Keratinocyte (primary cell): Measurements from ENCODE around the gene PTPRR. TPM values are rescaled to one million over a fixed set of nuclear protein-coding genes. Genes with fewer than 3 reads are reported as not detected.

ENCODE experiments used
- DNase-seq: peaks from one replicate; pipeline ENCODE4 v3.0.0-alpha.2; 2011; ENCODE audit warnings: low read depth, missing footprints, low spot score
- FAIRE-seq: peaks from 2 replicates; lab custom pipeline; 2011; peaks lifted over from hg19 to GRCh38; lab: Jason Lieb, UNC
- H2AFZ ChIP-seq: 2 replicates; pipeline ENCODE4 v1.6.0; 2012; ENCODE audit warnings: low read length, control low read depth, inconsistent platforms; ENCODE audit not compliant: control insufficient read depth
- H3K27ac ChIP-seq: 2 replicates; pipeline ENCODE4 v1.5.1; 2011; ENCODE audit warnings: low read length; ENCODE audit not compliant: control insufficient read depth, insufficient read depth
- H3K27me3 ChIP-seq: 3 replicates; pipeline ENCODE4 v1.6.0; 2011; ENCODE audit warnings: low read length; ENCODE audit not compliant: control insufficient read depth, insufficient read depth; ENCODE audit errors: extremely low read depth
- H3K36me3 ChIP-seq, 2 experiments: 2 replicates in 1 of 2; 3 replicates in 1 of 2; pipeline ENCODE4 v1.5.1; 2011; ENCODE audit warnings: low read length in 2 of 2, mild to moderate bottlenecking in 1 of 2; ENCODE audit not compliant: control insufficient read depth in 2 of 2, insufficient read depth in 2 of 2; ENCODE audit errors: extremely low read depth in 1 of 2
- H3K4me1 ChIP-seq: 3 replicates; pipeline ENCODE4 v1.5.1; 2011; ENCODE audit warnings: low read length; ENCODE audit not compliant: control insufficient read depth, insufficient read depth; ENCODE audit errors: extremely low read depth
- H3K4me2 ChIP-seq: 3 replicates; pipeline ENCODE4 v1.6.0; 2011; ENCODE audit warnings: low read depth, low read length; ENCODE audit not compliant: control insufficient read depth, insufficient read depth; ENCODE audit errors: extremely low read depth
- H3K4me3 ChIP-seq, 3 experiments: fragments of 200-600 bp in 1 of 3; sonication (generic) in 1 of 3; 2 replicates in 2 of 3; 3 replicates in 1 of 3; pipeline ENCODE4 v1.5.1; 2011 to 2016; ENCODE audit warnings: low read length in 3 of 3, mild to moderate bottlenecking in 3 of 3, control low read depth in 2 of 3, inconsistent platforms in 1 of 3, low read depth in 1 of 3, mixed read lengths in 1 of 3, mixed run types in 1 of 3, moderate library complexity in 1 of 3; ENCODE audit not compliant: control insufficient read depth in 2 of 3, insufficient read depth in 2 of 3; ENCODE audit errors: extremely low read depth in 1 of 3
- H3K79me2 ChIP-seq: 2 replicates; pipeline ENCODE4 v1.6.0; 2012; ENCODE audit warnings: low read length; ENCODE audit not compliant: control insufficient read depth, insufficient read depth
- H3K9ac ChIP-seq: 3 replicates; pipeline ENCODE4 v1.6.0; 2011; ENCODE audit warnings: low read length; ENCODE audit not compliant: control insufficient read depth, insufficient read depth; ENCODE audit errors: extremely low read depth
- H3K9me1 ChIP-seq: 3 replicates; pipeline ENCODE4 v1.6.0; 2011; ENCODE audit warnings: low read length; ENCODE audit not compliant: control insufficient read depth, insufficient read depth; ENCODE audit errors: extremely low read depth
- H3K9me3 ChIP-seq: 2 replicates; pipeline ENCODE4 v1.5.1; 2012; ENCODE audit warnings: low read depth, low read length; ENCODE audit not compliant: control insufficient read depth
- H4K20me1 ChIP-seq: 3 replicates; pipeline ENCODE4 v1.6.0; 2011; ENCODE audit warnings: low read length; ENCODE audit not compliant: control insufficient read depth, insufficient read depth; ENCODE audit errors: extremely low read depth
- CTCF ChIP-seq, 3 experiments: IDR thresholded peaks in 1 of 3; conservative IDR thresholded peaks in 1 of 3; optimal IDR thresholded peaks in 1 of 3; 2 replicates in 2 of 3; 3 replicates in 1 of 3; pipeline versions ENCODE3 to v1.5.1; 2011; ENCODE audit warnings: low read length in 3 of 3, mild to moderate bottlenecking in 3 of 3, moderate library complexity in 2 of 3, control low read depth in 1 of 3, inconsistent platforms in 1 of 3; ENCODE audit not compliant: insufficient read depth in 2 of 3; ENCODE audit errors: extremely low read depth in 1 of 3
- EZH2 ChIP-seq: IDR thresholded peaks from one replicate; pipeline ENCODE4 v1.6.1; 2012; ENCODE audit warnings: inconsistent platforms, mild to moderate bottlenecking, low read length, moderate library complexity
- dilution Hi-C: fragments of 300-500 bp; cut with MboI; formaldehyde crosslinking; loops from one replicate; pipeline ENCODE4 v1.7.0; 2020; ENCODE audit warnings: low sequenced_read_pairs; ENCODE audit not compliant: extremely low pct_ligation_motif_present
- polyA plus RNA-seq, 5 experiments: library from polyadenylated mRNA; depleted of rRNA in 3 of 5; stranded (reverse) in 3 of 5; stranded (forward) in 1 of 5; unstranded in 1 of 5; fragments of >200 nt; gene quantifications; 1 replicate in 1 of 5; 2 replicates in 3 of 5; 3 replicates in 1 of 5; pipeline versions ENCODE4 v1.2.1 to v1.2.3, GENCODE V29; 2011 to 2012; ENCODE audit warnings: missing spikeins in 2 of 5, low read depth in 1 of 5, low replicate concordance in 1 of 5

The PTPRR gene
- polyA plus RNA-seq, 1 donor (not counting 4 experiments of a cell fraction or from before 2014, with no cell fraction given) = 3.1 TPM

GRCh38 chr12:70925539-70925938, 5.0 kb upstream of the PTPRR start:
- Histone ChIP-seq H3K9me1 (no peaks in the 10 kb centered on the region), H3K4me3 (no peak overlapping the region), H3K27me3 (peaks cover 10% of the 10 kb centered on the region), H3K27ac (no peak overlapping the region), H3K9me3 (no peaks in the 10 kb centered on the region), H3K9ac (no peak overlapping the region), H4K20me1 (no peaks in the 10 kb centered on the region), H3K4me2 (no peak overlapping the region), H3K36me3 (no peaks in the 10 kb centered on the region), H3K4me1 (no peaks in the 10 kb centered on the region), H3K79me2 (no peaks in the 10 kb centered on the region), H2AFZ (no peak overlapping the region)
- FAIRE-seq (no peak), DNase-seq (no peak)
- dilution Hi-C loops = no loop called here
- TF ChIP-seq CTCF (optimal IDR thresholded peaks at IDR 0.05 in 1 of 3, IDR thresholded peaks at IDR 0.05 in 1 of 3, conservative IDR thresholded peaks at IDR 0.05 in 1 of 3; ENCODE audit: extremely low read depth in 1 of 3, insufficient read depth in 2 of 3, low read length in 3 of 3) = no peak
- no peak for TF ChIP-seq EZH2

GRCh38 chr12:70920891-70921290, 353 bp upstream of the PTPRR start:
- dilution Hi-C loops = no loop called here
- TF ChIP-seq CTCF (optimal IDR thresholded peaks at IDR 0.05 in 1 of 3, IDR thresholded peaks at IDR 0.05 in 1 of 3, conservative IDR thresholded peaks at IDR 0.05 in 1 of 3; ENCODE audit: extremely low read depth in 1 of 3, insufficient read depth in 2 of 3, low read length in 3 of 3) = no peak

More at GRCh38 chr12:70920891-70921290, 353 bp upstream of the PTPRR start:
- H4K20me1 ChIP-seq = no peaks in the 10 kb centered on the region
- no peaks in the 10 kb centered on the region for H3K9me1 ChIP-seq
- H3K9ac ChIP-seq = no peak overlapping the region
- H3K4me1 ChIP-seq = no peaks in the 10 kb centered on the region
- no peak overlapping the region for H3K4me2 ChIP-seq
- H3K4me3 ChIP-seq = no peak overlapping the region
- no peak overlapping the region for H3K27ac ChIP-seq
- DNase-seq = no peak
- no peak overlapping the region for H2AFZ ChIP-seq
- H3K9me3 ChIP-seq = no peaks in the 10 kb centered on the region
- H3K27me3 ChIP-seq = peaks cover 16% of the 10 kb centered on the region
- FAIRE-seq = no peak
- no peaks in the 10 kb centered on the region for H3K36me3 ChIP-seq
- no peaks in the 10 kb centered on the region for H3K79me2 ChIP-seq
